Measurements from ENCODE around the gene ZDHHC6. TPM values are rescaled to one million over a fixed set of nuclear protein-coding genes. Genes with fewer than 3 reads are reported as not detected.

The ZDHHC6 gene
- total RNA-seq, 1 experiment from 2014 or later = 35.2 TPM

- no peak overlapping the region for H4K91ac ChIP-seq (ENCODE audit: insufficient read length, low read depth, low read length)
- Mint-ChIP-seq H3K27me3 (ENCODE audit: low read depth) (no peaks in the 10 kb centered on the region; the same call in 1 of the 2 replicates), H3K9me3 (no peaks in the 10 kb centered on the region), H3K36me3 (ENCODE audit: insufficient read depth in 1 of 3, low read depth in 3 of 3) (no peaks in the 10 kb centered on the region), H3K4me1 (0 out of 4 replicates have a peak, but pooled peaks cover 0 to 2% of the 10 kb centered on the region in 2 experiments), H3K4me3 (no peak overlapping the region), H3K27ac (no peak overlapping the region)
- no peak overlapping the region for H2AFZ ChIP-seq (ENCODE audit: low read length)
- no peak overlapping the region for H2BK20ac ChIP-seq (ENCODE audit: low read depth, low read length, poor library complexity, severe bottlenecking)
- H3K23ac ChIP-seq (ENCODE audit: insufficient read length, low read depth, low read length) = no peak overlapping the region
- no peak overlapping the region for H3K56ac ChIP-seq (ENCODE audit: insufficient read length, low read depth, low read length)
- no peak overlapping the region for H2BK5ac ChIP-seq (ENCODE audit: insufficient read length, low read length)
- H4K20me1 ChIP-seq (ENCODE audit: control insufficient read depth, insufficient read depth, insufficient read length) = no peaks in the 10 kb centered on the region
- H3K4ac ChIP-seq (ENCODE audit: low read depth, low read length) = no peak overlapping the region
- H3K14ac ChIP-seq (ENCODE audit: insufficient read depth, low read length) = no peak overlapping the region
- H3K18ac ChIP-seq (ENCODE audit: insufficient read length, low read depth, low read length) = no peak overlapping the region
- H2AK5ac ChIP-seq (ENCODE audit: insufficient read length, low read length) = no peak overlapping the region
- no peaks in the 10 kb centered on the region for H3K27me3 ChIP-seq (ENCODE audit: insufficient read depth, low read length)
- no peak overlapping the region for H3T11ph ChIP-seq (ENCODE audit: low read length)
- no peaks in the 10 kb centered on the region for H3K79me1 ChIP-seq (ENCODE audit: insufficient read depth, low read depth, low read length, poor library complexity, severe bottlenecking)
- no peaks in the 10 kb centered on the region for H3K9me3 ChIP-seq (ENCODE audit: control insufficient read depth, low read depth, low read length)
- no peaks in the 10 kb centered on the region for H3K23me2 ChIP-seq (ENCODE audit: insufficient read length, low read depth, low read length, poor library complexity, severe bottlenecking)
- H3K4me2 ChIP-seq (ENCODE audit: insufficient read depth, insufficient read length, low read length) = no peak overlapping the region
- no peak overlapping the region for H2BK15ac ChIP-seq (ENCODE audit: low read depth, low read length)
- no peaks in the 10 kb centered on the region for H3K79me2 ChIP-seq (ENCODE audit: insufficient read depth, low read length)
- H3K4me1 ChIP-seq (ENCODE audit: insufficient read depth, low read length) = no peaks in the 10 kb centered on the region
- TF ChIP-seq, protein P1, sequence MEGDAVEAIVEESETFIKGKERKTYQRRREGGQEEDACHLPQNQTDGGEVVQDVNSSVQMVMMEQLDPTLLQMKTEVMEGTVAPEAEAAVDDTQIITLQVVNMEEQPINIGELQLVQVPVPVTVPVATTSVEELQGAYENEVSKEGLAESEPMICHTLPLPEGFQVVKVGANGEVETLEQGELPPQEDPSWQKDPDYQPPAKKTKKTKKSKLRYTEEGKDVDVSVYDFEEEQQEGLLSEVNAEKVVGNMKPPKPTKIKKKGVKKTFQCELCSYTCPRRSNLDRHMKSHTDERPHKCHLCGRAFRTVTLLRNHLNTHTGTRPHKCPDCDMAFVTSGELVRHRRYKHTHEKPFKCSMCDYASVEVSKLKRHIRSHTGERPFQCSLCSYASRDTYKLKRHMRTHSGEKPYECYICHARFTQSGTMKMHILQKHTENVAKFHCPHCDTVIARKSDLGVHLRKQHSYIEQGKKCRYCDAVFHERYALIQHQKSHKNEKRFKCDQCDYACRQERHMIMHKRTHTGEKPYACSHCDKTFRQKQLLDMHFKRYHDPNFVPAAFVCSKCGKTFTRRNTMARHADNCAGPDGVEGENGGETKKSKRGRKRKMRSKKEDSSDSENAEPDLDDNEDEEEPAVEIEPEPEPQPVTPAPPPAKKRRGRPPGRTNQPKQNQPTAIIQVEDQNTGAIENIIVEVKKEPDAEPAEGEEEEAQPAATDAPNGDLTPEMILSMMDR (conservative IDR thresholded peaks at IDR 0.05) = no peak
- no peak overlapping the region for H4K5ac ChIP-seq (ENCODE audit: insufficient read length, low read depth, low read length)
- peak; percentile 30 for DNase-seq
- WGBS (ENCODE audit: extremely low coverage, insufficient read length, low lambda C conversion rate) = no CpG with 5 or more reads among the region's 6 CpGs
- no peak overlapping the region for H4K8ac ChIP-seq (replicated peaks; ENCODE audit: insufficient read length, low read depth, low read length)
- H3K9ac ChIP-seq (ENCODE audit: extremely low read depth, insufficient read length, low read length) = no peak overlapping the region
- no peak overlapping the region for H3K27ac ChIP-seq (ENCODE audit: insufficient read length, low read depth, low read length)
- H2BK12ac ChIP-seq (ENCODE audit: insufficient read length, low read depth, low read length) = no peak overlapping the region
- no peak overlapping the region for H2BK120ac ChIP-seq (ENCODE audit: low read depth, low read length, poor library complexity, severe bottlenecking)
These were observed 57.4 kb downstream of the ZDHHC6 start for GRCh38 chr10:112389271-112389822.

Measured in H9 (cell line).